HG02938 (cell line): ENCODE results near the gene NADK.

Experiments used
- ATAC-seq: cut with Tn5 transposase; IDR thresholded peaks from one replicate; pipeline ENCODE4 v1.9.1; 2021; ENCODE audit warnings: mild to moderate bottlenecking, moderate library complexity; ENCODE audit not compliant: unreplicated experiment

Gene NADK

GRCh38 chr1:1786836-1787605 is 8.8 kb upstream of the NADK start:
- ATAC-seq = no peak

GRCh38 chr1:1785666-1786065 is 7.4 kb upstream of the NADK start:
- ATAC-seq = no peak

GRCh38 chr1:1784933-1785332 is 6.7 kb upstream of the NADK start:
- ATAC-seq = no peak

- no peak for ATAC-seq
Observed at GRCh38 chr1:1783320-1783719, 5.0 kb upstream of the NADK start.

GRCh38 chr1:1782399-1783221 is 4.3 kb upstream of the NADK start:
- ATAC-seq = no peak

DNA sequence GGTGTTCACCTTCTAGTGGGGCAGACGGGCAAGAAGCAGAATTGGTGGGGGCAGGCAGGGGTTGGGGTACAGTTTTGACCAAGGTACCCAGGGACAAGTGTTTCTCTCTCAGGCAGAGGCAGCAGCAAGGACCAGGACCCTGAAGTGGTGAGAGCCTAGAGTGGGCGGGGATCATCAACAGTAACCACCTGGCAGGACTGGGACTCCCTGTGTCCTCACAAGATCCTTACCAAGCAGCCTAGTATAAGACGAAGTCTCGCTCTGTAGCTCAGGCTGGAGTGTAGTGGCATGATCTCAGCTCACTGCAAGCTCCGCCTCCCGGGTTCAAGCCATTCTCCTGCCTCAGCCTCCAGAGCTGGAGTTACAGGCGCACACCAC is 3.2 kb upstream of the NADK start:
- no peak for ATAC-seq

DNA sequence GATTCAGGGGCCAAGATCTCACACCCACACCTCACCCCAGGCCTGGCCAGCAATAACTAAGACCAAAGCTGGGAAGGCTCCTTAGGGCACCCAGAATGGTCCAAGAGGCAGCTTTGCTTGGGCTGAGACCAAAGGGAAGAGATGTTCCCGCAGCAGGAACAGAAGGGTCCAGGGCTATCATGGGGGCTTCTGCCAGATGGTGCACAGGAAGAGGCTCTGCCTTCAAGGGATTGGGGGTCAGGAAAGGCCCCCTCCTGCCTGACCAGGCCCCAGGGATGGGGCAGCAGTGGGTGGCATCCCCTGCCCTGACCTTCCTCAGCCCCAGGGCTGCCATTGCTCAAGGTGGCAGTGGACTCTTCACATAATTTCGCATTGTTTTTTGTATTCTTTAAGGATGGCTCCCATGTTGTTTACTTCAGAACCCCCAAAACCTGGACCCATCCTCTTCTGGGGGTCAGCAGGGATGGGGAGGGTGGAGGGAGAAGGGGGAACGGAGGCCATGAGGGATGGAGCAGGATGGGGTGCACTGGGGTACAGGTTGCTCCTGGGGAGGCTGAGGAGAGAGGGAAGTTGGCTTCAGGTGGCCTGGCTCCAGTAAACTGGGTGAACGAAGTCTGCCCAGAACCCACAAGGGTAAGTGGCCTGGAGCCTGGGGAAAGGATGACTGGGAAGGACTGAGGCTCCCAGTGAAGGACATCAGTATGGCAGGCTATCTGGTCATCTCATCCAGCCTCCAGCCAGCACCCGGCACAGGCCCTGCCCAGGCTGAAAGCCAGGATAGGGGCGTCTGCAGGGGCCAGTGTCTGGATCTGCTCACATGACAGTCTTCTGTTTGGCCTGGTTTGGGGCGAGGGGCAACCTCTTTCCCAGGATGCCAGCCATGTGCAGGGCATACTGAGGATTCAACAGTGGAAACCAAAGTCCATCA is 2.6 kb upstream of the NADK start:
- ATAC-seq = no peak

- ATAC-seq = peak; percentile 35
Observed at GRCh38 chr1:1779691-1780597, 1.7 kb upstream of the NADK start.

GRCh38 chr1:1779320-1779675 is 1.0 kb upstream of the NADK start:
- no peak for ATAC-seq

GRCh38 chr1:1778663-1779319 is 521 bp upstream of the NADK start:
- ATAC-seq = peak; percentile 66

GRCh38 chr1:1777583-1777899 is 729 bp downstream of the NADK start:
- ATAC-seq = no peak

DNA sequence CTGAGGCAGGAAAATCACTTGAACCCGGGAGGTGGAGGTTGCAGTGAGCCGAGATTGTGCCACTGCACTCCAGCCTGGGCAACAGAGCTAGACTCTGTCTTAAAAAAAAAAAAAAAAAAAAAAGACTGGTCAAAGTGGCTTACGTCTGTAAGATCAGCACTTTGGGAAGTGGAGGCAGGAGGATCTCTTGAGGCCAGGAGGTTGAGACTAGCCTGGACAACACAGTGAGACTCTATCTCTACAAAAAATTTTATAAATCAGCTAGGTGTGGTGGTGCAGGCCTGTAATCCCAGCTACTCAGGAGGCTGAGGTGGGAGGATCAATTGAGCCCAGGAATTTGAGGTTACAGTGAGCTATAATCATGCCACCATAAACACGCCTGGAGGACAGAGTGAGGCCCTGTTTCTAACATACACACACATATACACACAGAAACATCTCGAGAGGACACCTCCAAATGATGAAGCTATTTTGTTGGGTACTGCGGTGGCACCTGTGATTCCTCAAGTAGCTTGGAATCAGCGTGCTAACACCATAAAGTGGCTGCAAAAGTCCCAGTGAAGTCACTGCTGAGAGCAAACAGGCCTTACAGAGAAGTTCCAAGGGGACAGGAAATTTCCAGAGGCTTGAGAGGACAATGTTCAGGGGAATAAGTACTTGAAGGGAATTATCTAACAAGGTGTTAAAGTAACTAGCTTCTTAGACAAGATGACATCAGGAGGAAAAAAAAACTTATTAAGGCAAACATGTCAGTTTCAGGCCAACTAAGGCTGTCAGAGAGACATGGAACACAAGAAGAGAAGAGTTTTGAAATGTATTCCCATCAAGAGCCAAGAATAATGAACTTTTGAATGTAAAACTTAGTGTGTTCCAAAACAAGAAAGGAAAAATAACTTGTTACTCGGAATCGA is 1.3 kb downstream of the NADK start:
- ATAC-seq = no peak

DNA sequence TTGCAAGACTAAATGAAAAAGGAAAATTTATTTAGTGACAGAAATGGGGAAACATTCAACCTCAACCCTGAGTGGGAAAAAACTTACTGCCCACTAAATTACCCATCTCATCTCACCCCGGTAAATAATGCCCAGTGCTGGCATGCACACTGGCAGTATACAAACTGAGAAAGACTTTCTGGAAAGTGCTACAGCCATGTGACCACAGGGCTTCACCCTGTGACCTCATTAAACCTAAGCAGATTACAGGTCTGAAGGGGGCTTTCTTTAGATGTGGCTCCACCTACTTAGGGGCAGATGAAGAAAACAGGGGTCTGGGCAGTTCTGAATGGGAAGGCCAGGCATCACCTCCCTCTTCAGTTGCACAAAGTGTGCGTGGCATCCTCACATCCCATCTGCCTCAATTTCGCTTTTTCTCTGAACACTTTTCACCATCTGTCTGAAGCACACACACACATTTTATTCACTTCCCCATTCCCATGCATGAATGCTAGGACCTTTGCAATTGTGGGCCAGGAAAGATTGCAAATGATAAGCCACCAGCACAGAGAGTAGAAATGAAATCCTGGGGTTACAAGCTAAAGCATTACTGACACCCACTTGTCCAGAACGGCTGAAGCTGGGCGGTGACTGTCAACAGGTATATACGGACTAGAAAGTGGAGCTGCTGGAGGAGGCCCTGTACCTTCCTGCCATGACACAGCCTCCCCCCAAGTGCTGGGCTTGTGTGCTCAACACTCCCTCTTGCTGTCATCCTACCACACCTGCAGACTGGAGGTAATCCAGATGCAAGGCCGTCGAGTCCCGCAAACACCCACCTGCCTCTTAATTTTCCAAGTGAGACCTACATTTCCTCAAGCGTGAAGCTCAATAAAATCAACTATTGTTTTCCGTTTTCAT is 2.7 kb downstream of the NADK start:
- ATAC-seq = no peak

GRCh38 chr1:1773874-1774273 is 4.4 kb downstream of the NADK start:
- ATAC-seq = no peak

DNA sequence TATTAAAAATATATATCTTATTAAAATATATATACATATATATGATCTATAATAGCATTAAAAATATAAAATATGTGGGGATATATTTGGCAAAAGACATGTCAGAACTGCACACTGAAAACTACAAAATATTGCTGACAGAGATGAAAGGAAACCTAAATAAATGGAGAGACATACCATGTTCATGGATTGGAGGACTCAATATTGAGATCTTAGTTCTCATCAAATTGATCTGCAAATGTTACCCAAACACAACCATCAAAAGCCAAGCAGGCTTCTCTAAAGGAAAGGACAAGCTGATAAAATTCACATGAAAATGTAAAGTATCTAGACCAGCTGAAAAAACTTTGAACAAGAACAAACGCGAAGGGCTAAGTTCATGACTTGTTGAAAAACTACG is 7.2 kb downstream of the NADK start:
- ATAC-seq = no peak

GRCh38 chr1:1770102-1770501 is 8.2 kb downstream of the NADK start:
- no peak for ATAC-seq

DNA sequence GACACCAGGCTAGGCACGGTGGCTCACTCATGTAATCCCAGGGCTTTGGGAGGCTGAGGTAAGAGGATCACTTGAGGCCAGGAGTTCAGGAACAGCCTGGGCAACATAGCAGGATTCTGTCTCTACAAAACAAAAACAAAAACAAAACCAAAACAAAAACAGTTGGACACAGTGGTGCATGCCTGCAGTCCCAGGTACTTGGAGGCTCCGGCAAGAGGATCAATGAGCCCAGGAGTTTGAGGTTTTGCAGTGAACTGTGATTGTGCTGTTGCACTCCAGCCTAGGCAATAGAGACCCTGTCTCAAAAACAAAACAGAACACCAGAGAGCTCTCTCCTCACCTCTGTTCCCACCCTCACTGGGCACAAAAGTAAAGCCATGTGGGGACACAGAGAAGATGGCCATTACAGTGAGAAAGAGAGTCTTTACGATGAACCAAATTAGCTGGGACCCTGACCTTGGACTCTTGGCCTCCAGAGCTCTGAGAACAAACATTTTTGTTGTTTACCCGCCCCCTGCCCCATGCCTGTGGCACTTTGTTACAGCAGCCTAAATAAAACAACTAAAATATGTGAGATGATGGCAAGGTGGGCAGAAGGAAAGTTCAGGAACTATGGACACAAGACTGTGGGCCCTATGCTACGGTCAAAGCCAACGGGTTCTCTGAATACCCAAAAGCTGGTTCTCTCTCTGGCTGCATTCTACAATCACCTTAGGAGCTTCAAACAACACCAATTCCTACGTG is 9.8 kb downstream of the NADK start:
- no peak for ATAC-seq
